Pulmonary artery endothelial cell (primary cell): Measurements from ENCODE around the gene MPHOSPH9. TPM values are rescaled to one million over a fixed set of nuclear protein-coding genes. Genes with fewer than 3 reads are reported as not detected.

Experiments
- DNase-seq: peaks from one replicate; pipeline ENCODE4 v3.0.0-alpha.2; 2011; ENCODE audit warnings: low read depth, low spot score
- total RNA-seq: library from RNA; depleted of rRNA; stranded (reverse); fragments of >200 nt; gene quantifications from 2 replicates; pipeline ENCODE4 v1.2.3, GENCODE V29; 2014

MPHOSPH9 gene
- total RNA-seq, 1 donor from 2014 or later: 37.3 TPM

DNA sequence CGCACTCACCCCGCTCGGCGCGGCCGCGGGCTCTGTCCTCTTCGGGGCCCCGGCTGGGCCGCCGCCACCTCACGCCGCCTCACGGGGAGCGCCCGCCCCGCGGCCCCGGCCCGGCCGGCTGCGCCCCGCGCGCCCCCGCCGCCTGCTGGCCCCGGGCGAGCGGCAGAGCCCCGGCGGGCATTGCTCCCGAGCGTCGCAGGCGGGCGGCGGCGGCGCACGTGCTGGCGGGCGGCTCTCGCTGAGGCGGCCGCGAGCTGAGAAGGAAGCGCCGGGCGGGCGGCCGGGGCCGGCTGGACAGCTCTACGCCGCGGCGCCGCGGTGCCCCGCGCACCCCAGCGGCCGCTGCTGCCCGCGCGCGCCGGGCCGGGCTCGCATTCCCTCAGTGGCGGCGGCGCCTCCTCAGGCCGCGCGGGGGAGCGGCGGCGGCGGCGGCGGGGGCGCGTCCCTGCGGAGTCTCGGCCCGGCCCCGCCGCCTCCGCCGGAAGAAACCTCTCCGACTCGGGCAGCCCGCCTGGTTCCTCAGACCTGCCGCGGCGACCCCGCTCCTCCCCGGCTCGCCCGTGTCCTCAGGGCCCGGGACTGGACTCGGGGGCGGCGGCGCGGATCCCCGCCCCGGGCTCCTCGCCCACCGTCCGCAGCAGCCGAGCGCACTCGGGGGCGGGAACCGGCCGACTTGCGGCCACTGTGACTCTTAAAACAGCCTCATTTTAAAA lies 82.0 kb downstream of the MPHOSPH9 start, which contains the start of gene PITPNM2:
Gene PITPNM2 (minus strand): TSS at position 347 of the 713 bp plus-strand sequence. CDS start 116,500 bp downstream, outside the sequence.
- no peak for DNase-seq

DNA sequence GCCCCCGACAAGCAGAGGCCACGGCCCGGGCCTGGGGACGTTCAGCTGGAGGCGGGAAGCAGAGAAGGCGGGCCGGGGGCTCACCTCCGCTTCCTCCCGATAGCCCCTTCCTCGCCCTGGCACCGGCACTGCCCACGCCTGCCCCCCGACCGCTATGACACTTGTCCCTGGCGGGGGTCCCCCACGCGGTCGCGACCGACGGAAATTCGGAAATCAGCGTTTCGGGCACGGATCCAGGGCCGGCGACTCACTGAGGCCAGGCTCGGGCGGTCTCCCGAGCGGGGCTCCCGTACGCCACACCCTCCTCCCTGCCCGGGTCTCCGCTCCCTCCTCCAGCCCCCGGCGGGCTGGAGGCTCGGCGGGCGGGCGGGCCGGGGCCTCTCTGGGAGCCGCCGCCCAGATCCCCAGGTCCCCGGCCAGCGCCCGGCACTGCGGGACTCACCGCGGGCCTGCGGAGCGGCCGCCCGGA lies 82.6 kb downstream of the MPHOSPH9 start:
- DNase-seq: no peak

GRCh38 chr12:123149501-123150274 lies 83.3 kb downstream of the MPHOSPH9 start:
- no peak for DNase-seq

- DNase-seq: no peak
These were observed 83.9 kb downstream of the MPHOSPH9 start for GRCh38 chr12:123149088-123149487.

- DNase-seq: no peak
These were observed 84.3 kb downstream of the MPHOSPH9 start for GRCh38 chr12:123148655-123149054.

GRCh38 chr12:123148223-123148622 lies 84.7 kb downstream of the MPHOSPH9 start:
- no peak for DNase-seq

DNA sequence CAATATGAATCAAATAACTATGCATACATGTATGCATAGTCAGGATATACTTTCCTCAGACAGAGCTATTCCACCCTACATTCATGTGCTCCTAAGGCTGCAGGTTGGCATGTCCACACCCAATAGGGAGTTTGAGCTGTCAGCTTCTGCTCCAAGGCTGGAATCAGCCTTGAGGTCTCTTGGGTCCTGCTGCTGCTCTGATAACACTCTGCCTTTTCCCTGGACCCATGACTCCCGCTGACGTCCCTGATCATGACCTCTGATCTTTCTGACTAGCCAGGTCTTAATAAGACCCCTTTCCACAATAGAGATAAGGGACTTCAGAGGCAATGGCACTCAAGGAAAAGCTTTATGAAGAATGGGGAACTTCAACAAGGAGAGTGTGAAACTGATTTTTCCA lies 87.7 kb downstream of the MPHOSPH9 start:
- DNase-seq: no peak

DNA sequence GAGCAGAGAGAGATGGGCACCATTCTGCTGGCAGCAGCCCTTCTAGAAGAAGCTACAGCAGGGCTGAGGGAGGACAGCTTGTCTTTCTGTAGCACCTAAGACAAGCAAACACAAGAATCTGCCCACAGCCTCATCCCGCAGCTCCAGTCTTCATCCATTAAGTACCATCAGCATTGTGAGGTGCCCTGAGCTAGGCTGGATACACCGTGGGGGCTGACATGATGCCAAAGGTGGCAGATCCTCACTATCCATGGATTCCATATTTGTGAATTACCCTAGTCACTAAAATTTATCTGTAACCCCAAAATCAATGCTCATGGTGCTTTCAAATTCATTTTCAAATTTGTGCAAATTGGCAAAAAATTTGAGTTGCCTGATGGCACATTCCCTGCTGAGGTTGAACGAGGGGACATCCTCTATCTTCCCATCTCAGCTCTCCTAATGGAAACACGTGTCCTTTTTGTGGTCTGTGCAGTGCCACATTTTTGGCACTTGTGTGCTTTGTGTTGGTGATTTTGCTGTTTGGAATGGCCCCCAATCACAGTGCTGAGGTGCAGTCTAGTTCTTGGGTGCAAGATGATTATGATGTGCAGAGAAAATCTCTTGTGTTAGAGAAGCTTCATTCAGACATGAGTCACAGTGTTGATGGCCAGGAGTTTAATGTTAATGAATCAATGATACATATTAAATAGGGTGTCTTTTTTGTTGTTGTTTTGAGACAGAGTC lies 89.0 kb downstream of the MPHOSPH9 start:
- DNase-seq: no peak

DNA sequence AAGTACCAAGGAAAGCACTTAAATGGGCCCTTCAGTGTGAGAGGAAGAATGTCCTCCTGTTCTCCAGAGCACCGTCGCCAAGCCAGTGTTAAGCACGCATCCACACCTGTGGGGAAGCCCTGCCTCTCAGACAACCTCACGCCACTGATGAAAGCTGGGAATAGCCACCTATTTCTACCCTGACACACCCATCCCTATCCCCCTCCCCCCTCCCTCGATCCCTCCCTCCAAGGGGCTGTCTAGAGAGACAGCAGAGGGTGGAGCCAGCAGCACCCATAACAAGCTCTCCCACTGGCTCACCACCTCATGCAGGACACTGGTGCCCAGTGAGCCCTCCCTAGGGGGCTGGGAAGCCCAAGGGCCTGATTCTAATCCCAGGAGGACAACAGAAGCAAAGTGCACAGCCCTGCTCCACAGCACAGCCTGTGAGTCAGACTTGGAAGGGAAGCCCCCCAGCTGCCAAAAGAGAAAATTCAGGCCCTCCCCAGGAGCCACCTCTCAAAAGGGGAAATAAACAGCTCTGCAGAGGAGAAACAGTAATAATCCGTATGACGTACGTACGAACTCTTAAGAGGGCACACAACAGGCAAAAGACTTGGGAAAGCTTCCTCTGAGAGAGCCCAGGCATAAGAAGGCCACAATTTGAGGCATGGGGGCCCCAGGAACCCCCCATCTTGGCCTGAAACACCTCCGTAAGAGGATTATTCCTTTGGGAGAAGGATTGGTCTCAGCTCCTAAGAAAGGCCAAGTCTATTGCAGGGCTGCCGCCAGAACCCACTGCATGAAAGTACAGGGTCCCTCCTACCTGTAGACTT lies 89.8 kb downstream of the MPHOSPH9 start:
- no peak for DNase-seq

DNA sequence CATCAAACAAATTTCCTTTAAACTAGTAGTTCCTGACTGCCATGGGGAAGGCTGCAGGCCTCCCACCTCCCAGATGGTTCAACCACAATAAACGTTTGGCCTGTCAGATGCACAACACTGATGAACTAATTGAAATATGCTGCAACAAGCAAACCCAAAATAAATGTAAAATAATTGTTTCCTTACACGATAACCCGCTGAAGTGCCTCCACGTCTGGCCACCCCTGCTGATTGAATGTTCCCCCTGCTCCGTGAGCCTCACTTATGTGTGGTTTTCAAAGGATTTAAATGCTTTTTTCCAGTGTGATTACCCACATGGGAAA lies 90.5 kb downstream of the MPHOSPH9 start:
- no peak for DNase-seq

GRCh38 chr12:123141615-123142517 lies 91.1 kb downstream of the MPHOSPH9 start:
- peak; percentile 41 for DNase-seq

DNA sequence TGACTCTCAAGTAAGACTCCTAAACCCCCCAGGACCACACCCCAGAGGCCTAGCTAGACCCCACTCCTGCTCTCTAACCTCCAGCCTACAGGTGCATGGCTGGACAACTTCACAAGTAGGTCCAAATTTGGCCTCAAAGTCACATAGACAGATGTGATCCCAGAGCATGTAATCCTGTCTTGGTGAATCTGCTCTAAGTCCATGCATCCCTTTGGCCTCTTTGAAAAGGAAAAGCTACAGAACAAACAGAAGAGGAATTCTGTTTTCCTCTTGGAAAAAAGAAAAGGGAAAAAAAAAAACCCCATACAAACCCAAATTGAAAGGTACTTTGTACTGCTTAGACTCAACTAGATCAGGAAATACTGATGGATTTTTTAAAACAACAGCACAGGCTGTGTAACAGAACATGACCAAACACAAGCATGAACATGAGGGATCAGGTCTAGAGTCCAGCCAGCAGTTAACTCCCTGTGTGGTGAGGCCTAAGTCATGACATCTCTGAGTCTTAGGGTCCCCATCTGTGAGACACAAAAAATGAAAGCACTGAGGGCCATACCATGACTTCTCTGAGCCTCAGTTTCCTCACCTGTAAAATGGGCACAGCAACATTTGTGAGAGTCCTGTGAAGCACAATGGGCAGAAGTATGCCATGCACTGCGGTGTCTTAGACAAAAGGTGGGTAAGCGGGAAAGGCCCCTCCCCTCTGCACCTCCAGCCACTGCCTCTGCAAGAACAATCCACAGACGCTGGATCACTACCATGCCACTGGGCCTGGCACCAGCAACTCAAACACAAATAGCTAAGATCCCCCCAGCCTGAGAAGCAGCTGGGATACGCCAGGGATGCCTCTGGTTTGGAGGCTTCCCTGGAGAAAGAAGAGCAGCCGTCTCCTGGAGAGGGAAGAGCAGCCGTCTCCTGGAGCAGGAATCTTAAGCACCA lies 92.0 kb downstream of the MPHOSPH9 start:
- DNase-seq: no peak

DNA sequence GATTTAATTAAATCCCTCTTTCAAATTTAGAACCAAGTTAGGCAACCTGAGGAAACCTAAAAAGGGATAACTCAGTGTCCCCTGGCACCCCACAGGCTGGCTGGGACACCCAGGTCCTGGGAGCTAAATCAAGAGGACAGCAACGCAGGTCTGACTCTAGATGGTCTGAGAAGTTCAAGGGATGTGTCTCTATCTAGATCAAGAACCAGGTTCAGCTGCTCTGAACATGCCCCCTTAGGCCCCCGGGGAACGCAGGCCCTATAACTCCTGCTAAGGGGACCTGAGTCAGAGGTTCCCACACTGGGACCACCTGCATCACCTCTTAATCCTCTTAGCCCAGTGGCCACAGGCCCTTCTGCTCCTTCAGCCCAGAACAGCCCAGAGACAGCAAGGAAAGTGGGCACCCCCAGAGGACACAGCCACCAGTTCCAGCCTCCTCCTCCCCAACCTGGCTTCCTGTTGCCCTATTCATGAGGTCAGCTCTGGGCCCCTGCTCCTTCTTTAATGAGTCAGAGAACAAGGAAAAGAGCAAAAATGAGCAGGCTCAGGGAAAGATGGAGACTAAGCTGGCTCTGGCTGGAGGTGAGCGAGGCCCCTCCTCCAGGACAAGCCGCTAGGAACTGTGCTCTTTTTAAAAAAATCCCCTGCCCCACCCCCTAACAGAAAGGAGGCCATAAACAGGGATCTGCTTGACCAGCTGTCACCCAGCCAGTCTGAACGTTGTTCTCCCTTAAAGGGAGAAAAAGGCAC lies 92.8 kb downstream of the MPHOSPH9 start:
- no peak for DNase-seq

- no peak for DNase-seq
These were observed 97.3 kb downstream of the MPHOSPH9 start for GRCh38 chr12:123135688-123136087.

DNA sequence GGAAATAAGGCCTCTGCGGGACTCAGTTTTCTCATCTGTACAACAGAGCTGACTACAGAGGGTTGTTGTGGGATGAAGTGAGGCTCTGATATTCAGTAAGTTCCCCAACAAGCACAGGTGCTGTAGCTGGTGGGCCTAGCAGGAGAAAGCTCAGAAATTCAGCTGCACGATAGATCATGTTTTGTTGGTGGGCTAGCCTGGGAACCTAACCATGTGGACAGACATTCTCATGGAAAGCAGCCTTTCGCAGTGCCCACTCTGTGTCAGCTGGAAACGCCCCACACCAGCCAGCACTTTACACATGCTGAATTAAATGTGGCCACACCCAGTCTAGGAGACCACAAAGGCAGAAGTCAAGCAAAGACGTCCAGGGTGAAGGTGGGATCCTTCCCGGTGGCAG lies 98.1 kb downstream of the MPHOSPH9 start:
- DNase-seq: no peak

DNA sequence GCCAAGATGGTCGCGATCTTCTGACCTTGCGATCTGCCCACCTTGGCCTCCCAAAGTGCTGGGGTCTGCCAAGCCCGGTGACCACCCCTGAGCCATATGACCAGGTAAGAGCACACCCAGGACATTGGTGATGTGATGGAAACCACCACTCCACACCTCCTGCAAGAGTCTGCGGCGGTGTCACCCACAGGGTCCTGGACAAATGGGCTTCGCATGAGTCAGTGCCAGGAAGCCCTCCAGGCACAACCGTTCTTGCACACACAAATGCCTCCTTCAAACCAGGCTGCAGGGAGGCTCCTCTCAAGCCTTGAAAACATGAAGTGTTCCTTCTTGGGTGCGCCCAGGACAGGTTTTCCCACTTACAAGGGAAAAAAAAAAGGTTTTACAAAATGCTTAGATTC lies 98.7 kb downstream of the MPHOSPH9 start:
- DNase-seq: no peak

- no peak for DNase-seq
These were observed 99.2 kb downstream of the MPHOSPH9 start for GRCh38 chr12:123133701-123134100.

DNA sequence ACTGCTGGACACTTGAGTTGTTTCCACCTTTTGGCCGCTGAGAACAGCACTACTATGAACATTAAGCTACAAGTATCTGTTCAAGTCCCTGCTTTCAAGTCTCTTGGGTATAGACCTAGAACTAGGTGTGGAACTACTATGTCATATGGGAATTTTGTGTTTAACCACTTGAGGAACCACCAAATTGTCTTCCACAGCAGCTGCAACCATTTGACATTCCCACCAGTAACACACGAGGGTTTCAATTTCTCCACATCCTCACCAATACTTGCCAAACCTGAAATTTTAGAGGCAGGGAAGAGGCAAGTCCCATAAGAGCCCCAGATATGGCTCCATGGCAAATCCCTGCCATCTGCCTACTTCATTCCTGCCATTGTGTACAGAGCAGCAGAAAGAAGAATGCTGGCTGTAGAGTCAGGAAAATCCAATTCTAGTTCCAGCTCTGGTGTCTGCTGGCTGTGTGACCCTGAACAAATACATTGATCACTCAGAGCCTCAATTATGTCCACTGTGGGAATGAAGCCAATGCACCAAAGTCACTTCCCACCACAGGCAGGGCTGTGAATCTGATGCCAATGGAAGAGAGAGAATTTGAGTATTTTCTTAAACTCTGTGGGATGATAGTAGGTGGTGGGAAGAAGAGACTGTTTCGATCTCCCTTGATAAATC lies 99.9 kb downstream of the MPHOSPH9 start:
- DNase-seq: no peak
